Heart left ventricle (tissue), 16 donors: Measurements from ENCODE around the gene TWF2. TPM values are rescaled to one million over a fixed set of nuclear protein-coding genes. Genes with fewer than 3 reads are reported as not detected.

Experiments
- ATAC-seq, 4 donors: fragments of 200-7000 bp; cut with Tn5 transposase; one replicate each; pipeline ENCODE4 v1.9.1; 2020 to 2022; ENCODE audit warnings: moderate library complexity in 4 of 4, mild to moderate bottlenecking in 3 of 4, moderate number of reproducible peaks in 1 of 4
- DNase-seq, 5 donors: peaks; one replicate each; pipeline ENCODE4 v3.0.0-alpha.2; 2020
- H3K27ac ChIP-seq, 12 donors: fragments of 200-600 bp; sonication (generic) in 4 of 12; one replicate each; pipeline versions ENCODE4 v1.5.0 to v1.8.0; 2016 to 2022; ENCODE audit warnings: mild to moderate bottlenecking in 2 of 12
- H3K27me3 ChIP-seq, 9 donors: fragments of 200-600 bp; sonication (generic) in 2 of 9; one replicate each; pipeline versions ENCODE4 v1.5.1 to v1.8.0; 2016 to 2022; ENCODE audit warnings: mild to moderate bottlenecking in 3 of 9
- H3K36me3 ChIP-seq, 9 donors: fragments of 200-600 bp; sonication (generic) in 2 of 9; one replicate each; pipeline versions ENCODE4 v1.5.0 to v1.8.0; 2018 to 2022; ENCODE audit warnings: mild to moderate bottlenecking in 2 of 9
- H3K4me1 ChIP-seq, 12 donors: fragments of 200-600 bp; sonication (generic) in 4 of 12; one replicate each; pipeline versions ENCODE4 v1.5.0 to v1.8.0; 2016 to 2022; ENCODE audit warnings: mild to moderate bottlenecking in 3 of 12
- H3K4me3 ChIP-seq, 12 donors: fragments of 200-600 bp; sonication (generic) in 4 of 12; one replicate each; pipeline versions ENCODE4 v1.5.0 to v1.8.0; 2017 to 2022; ENCODE audit warnings: mild to moderate bottlenecking in 9 of 12, moderate library complexity in 4 of 12
- H3K9me3 ChIP-seq, 12 donors: fragments of 200-600 bp; sonication (generic) in 4 of 12; one replicate each; pipeline versions ENCODE4 v1.5.0 to v1.8.0; 2016 to 2022; ENCODE audit warnings: mild to moderate bottlenecking in 1 of 12
- POLR2A ChIP-seq, 2 donors: fragments of 450-650 bp; IDR thresholded peaks; one replicate each; pipeline ENCODE4 v1.6.1; 2017; ENCODE audit warnings: antibody characterized with exemption in 2 of 2, mild to moderate bottlenecking in 2 of 2, moderate library complexity in 2 of 2
- WGBS, 4 donors: extraction: QIAGEN DNeasy Blood & Tissue Kit in 2 of 4; methylation state at CpG; one replicate each; pipeline versions ENCODE4 v1.1.5 to v1.1.7; 2013 to 2018; 5-methylcytosine and 5-hydroxymethylcytosine counted together
- intact Hi-C, 10 donors: fragments of 100-400 bp; cut with DNase I; formaldehyde crosslinking; loops; one replicate each; pipeline versions ENCODE4 v1.11.1 to v1.14.2; 2022
- polyA plus RNA-seq, 2 donors: library from polyadenylated mRNA; stranded (reverse); fragments of 200-250 nt; gene quantifications; one replicate each; pipeline ENCODE4 v1.2.3, GENCODE V29; 2013
- total RNA-seq, 9 donors: library from RNA; depleted of rRNA in 2 of 9; stranded (reverse); fragments of >200 nt in 2 of 9; fragmentation: NEBNext Ultra II Directional in 3 of 9; extraction: Animal tissue kit (Norgen Biotek cat#: 25700) in 3 of 9; gene quantifications; one replicate each; pipeline versions ENCODE4 v1.1.0 to v1.2.4, GENCODE V29; 2016 to 2023
- TF ChIP-seq, protein P1 (sequence below), 12 donors: fragments of 200-600 bp; sonication (generic) in 4 of 12; IDR thresholded peaks; one replicate each; pipeline versions ENCODE4 v1.5.0 to v1.8.0; 2018 to 2022; ENCODE audit warnings: antibody characterized with exemption in 12 of 12, mild to moderate bottlenecking in 5 of 12
- donor health status: ischemic (EF 13 %, LVEDD 7.1; RV severe dilation, severe dysfunction).
- donor health status: healthy with polysubstance abuse.
- donor health status: DM: no; HTN: yes; CAD: no.
- donor health status: DM: no; HTN: no; CAD: no.
- donor health status: ischemic (EF 25% LVEDD 6.9; RV normal size, moderate dysfunction).
- donor health status: ischemic (EF 25% LVEDD 5.7; RV mildly dilated, moderate dysfunction).
- donor health status: healthy.
- donor health status: DM: yes; HTN: yes; CAD: no.
- donor health status: ischemic (EF 35%, LVEDD 5.7; RV mildly dilated, moderate dysfunction).
- donor health status: nonischemic (EF 11% LVEDD 7.7; RV severe dilation, severe dysfunction).
- donor health status: DM: yes; HTN: yes; CAD: no.
- donor health status: PGD.
- donor health status: ischemic (EF 29% LVEDD 5.4; RV normal size, mild dysfunction).
- donor health status: nonischemic (EF 23%, LVEDD 6.1; RV moderate dilation, normal function).

TWF2 gene
- total and polyA plus RNA-seq, 11 donors: 45.8 to 133 (median 109) TPM

GRCh38 chr3:52231502-52232278, 7.3 kb downstream of the TWF2 start:
- Histone ChIP-seq H3K4me3 (peak overlapping the region in 6 of 12 donors; percentile 0 to 59 (median 24)), H3K27ac (peak overlapping the region in 2 of 12 donors; percentile 4 to 33), H3K9me3 (no peaks in the 10 kb centered on the region), H3K27me3 (no peaks in the 10 kb centered on the region), H3K36me3 (peaks cover 0 to 78% (median 55%) of the 10 kb centered on the region in 9 donors), H3K4me1 (peaks cover 0 to 51% (median 31%) of the 10 kb centered on the region in 12 donors)
- 62 to 78% (median 74%) methylated on average over 15 to 34 of the region's 34 CpGs for WGBS, 4 donors
- TF ChIP-seq POLR2A (IDR thresholded peaks at IDR 0.05): no peak
- TF ChIP-seq, protein P1, sequence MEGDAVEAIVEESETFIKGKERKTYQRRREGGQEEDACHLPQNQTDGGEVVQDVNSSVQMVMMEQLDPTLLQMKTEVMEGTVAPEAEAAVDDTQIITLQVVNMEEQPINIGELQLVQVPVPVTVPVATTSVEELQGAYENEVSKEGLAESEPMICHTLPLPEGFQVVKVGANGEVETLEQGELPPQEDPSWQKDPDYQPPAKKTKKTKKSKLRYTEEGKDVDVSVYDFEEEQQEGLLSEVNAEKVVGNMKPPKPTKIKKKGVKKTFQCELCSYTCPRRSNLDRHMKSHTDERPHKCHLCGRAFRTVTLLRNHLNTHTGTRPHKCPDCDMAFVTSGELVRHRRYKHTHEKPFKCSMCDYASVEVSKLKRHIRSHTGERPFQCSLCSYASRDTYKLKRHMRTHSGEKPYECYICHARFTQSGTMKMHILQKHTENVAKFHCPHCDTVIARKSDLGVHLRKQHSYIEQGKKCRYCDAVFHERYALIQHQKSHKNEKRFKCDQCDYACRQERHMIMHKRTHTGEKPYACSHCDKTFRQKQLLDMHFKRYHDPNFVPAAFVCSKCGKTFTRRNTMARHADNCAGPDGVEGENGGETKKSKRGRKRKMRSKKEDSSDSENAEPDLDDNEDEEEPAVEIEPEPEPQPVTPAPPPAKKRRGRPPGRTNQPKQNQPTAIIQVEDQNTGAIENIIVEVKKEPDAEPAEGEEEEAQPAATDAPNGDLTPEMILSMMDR (IDR thresholded peaks at IDR 0.05): peak; percentile 80 to 92 (median 83)
- DNase-seq (peak; percentile 72 to 91 (median 80)), ATAC-seq (peak in 3 of 4 donors; percentile 8 to 37 (median 37))
- intact Hi-C loops: loop anchor here in 7 of 10 donors (2.0 to 10.0 kb wide), 4 partner anchors 56 to 173 kb away; partner anchors contain the start of gene GLYCTK (in 2 of the 7)

DNA sequence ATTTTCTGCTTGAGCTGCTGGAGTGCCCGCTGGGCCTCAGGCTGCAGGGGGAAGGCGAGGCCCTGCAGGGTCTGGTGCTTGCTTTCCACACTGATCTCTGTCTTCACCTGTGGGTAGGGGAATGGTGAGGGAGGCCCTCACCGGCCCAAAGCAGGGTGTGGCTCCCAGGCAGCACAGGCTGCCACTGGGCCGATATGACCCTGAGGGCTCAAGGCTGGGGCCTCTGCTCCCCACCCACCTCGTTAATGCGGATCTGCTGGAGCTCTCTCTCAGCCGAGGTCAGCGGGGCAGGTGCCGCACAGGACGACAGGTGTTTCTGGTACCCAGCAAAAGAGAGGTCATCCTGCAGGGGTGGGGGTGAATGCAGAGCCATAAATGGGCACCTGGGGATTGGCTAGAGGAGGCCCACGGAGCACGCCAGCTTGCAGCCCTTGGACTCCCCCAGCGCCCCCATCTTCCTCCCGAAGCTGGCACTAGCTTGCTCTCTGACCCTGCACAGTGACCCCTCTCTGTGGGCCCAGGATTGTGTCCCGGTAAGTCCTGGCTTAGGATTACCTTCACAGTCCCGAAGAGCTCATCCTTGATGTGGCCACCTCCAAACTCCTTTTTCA, 8.0 kb downstream of the TWF2 start:
- TF ChIP-seq, protein P1 (IDR thresholded peaks at IDR 0.05): no peak
- TF ChIP-seq POLR2A (IDR thresholded peaks at IDR 0.05): no peak
- DNase-seq: no peak
- ATAC-seq: no peak
- H3K4me3 ChIP-seq: no peak overlapping the region
- intact Hi-C loops: loop anchor here in 7 of 10 donors (2.0 to 10.0 kb wide), 4 partner anchors 56 to 174 kb away; partner anchors contain the start of gene GLYCTK (in 2 of the 7)
- H3K9me3 ChIP-seq: no peaks in the 10 kb centered on the region
- H3K27ac ChIP-seq: peak overlapping the region in 2 of 12 donors; percentile 4 to 33
- H3K36me3 ChIP-seq: peaks cover 0 to 78% (median 55%) of the 10 kb centered on the region in 9 donors
- peaks cover 0 to 45% (median 25%) of the 10 kb centered on the region in 12 donors for H3K4me1 ChIP-seq
- no peaks in the 10 kb centered on the region for H3K27me3 ChIP-seq
- 88 to 94% (median 92%) methylated on average over 5 to 16 of the region's 16 CpGs for WGBS, 4 donors

DNA sequence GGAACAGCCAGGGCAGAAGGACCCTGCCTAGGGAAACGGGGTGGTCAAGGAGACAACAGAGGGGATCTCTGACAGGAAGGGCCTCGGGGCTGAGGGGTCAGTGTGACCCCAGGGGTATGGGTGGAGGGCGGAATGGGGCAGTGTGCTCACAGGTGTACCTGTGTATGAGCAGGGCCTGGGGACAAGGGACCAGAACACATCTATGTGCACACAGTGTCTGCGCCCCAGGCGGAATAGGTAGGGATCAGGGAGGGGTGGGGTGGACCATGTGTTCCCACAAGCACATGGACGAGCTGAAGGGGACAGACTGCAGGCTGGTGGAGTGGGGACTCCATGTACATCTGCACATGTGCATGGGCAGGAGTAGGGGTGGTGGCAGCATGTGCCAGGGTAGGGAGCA, 8.5 kb downstream of the TWF2 start:
- DNase-seq (no peak), ATAC-seq (no peak)
- no peaks in the 10 kb centered on the region for H3K27me3 ChIP-seq
- no peaks in the 10 kb centered on the region for H3K9me3 ChIP-seq
- H3K4me1 ChIP-seq: peaks cover 0 to 40% (median 20%) of the 10 kb centered on the region in 12 donors
- 86 to 94% (median 89%) methylated on average over 6 of the region's 6 CpGs for WGBS, 4 donors
- no peak overlapping the region for H3K27ac ChIP-seq
- TF ChIP-seq, protein P1 (IDR thresholded peaks at IDR 0.05): no peak
- no peak for TF ChIP-seq POLR2A (IDR thresholded peaks at IDR 0.05)
- intact Hi-C loops: loop anchor here in 7 of 10 donors (2.0 to 10.0 kb wide), 4 partner anchors 57 to 174 kb away; partner anchors contain the start of gene GLYCTK (in 2 of the 7)
- no peak overlapping the region for H3K4me3 ChIP-seq
- peaks cover 0 to 78% (median 55%) of the 10 kb centered on the region in 9 donors for H3K36me3 ChIP-seq

- no peaks in the 10 kb centered on the region for H3K27me3 ChIP-seq
- H3K4me1 ChIP-seq: peaks cover 0 to 32% (median 18%) of the 10 kb centered on the region in 12 donors
- no peak for DNase-seq
- no peak for ATAC-seq
- H3K36me3 ChIP-seq: peaks cover 0 to 71% (median 55%) of the 10 kb centered on the region in 9 donors
- TF ChIP-seq, protein P1 (IDR thresholded peaks at IDR 0.05): no peak
- no peak for TF ChIP-seq POLR2A (IDR thresholded peaks at IDR 0.05)
- no peaks in the 10 kb centered on the region for H3K9me3 ChIP-seq
- no peak overlapping the region for H3K4me3 ChIP-seq
- 80 to 96% (median 89%) methylated on average over 4 to 13 of the region's 13 CpGs for WGBS, 4 donors
- intact Hi-C loops: loop anchor here in 7 of 10 donors (2.0 to 10.0 kb wide), 4 partner anchors 58 to 175 kb away; partner anchors contain the start of gene GLYCTK (in 2 of the 7)
- no peak overlapping the region for H3K27ac ChIP-seq
Observed at GRCh38 chr3:52229656-52230055, 9.3 kb downstream of the TWF2 start.
